GM18511 (cell line): Measurements from ENCODE around the gene ANAPC2.

Source experiments
- ATAC-seq: cut with Tn5 transposase; IDR thresholded peaks from one replicate; pipeline ENCODE4 v1.9.1; 2021; ENCODE audit warnings: mild to moderate bottlenecking, moderate library complexity; ENCODE audit not compliant: unreplicated experiment

The ANAPC2 gene

GRCh38 chr9:137194909-137195308 is 6.5 kb upstream of the ANAPC2 start:
- ATAC-seq, result no peak

- ATAC-seq, result no peak
These were observed 6.0 kb upstream of the ANAPC2 start for GRCh38 chr9:137194388-137194787.

DNA sequence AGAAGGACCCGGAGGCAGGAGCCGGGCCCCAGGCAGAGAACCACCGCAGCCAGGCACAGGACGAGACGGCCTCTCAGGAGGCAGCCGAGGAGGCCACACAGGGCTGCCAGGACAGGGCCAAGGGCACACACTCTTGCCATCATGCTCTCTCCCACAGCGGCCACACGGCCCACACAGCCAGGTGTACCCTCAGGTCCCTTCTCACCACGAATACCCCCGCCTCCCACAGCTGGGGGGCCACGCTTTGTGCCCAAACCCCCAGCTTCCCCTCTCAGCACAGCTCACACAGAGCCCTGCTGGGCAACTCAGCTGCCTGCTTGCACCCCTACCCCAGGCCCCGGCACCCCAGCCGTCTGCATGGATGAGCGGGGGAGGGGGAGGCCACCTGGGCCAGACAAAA is 5.4 kb upstream of the ANAPC2 start:
- ATAC-seq, result no peak

DNA sequence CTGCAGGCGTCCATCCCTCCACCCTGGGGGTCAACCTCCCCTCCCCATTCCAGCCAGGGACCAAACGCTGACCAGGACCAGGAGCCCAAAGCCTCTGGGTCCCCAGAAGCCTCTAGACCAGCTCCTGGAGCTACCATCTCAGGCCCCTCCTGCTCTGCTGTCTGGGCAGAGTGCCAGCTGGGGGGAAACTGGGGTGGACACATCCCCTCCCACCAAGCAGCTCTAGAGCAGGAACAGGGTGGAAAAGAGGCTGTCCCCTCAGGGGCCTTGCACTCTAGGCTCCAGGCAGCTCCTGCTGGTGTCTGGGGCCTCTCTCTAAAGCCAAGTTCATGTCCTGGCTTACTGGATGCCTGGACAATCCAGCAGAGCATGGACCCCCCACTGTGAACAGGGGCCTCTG is 4.5 kb upstream of the ANAPC2 start:
- ATAC-seq, result no peak

DNA sequence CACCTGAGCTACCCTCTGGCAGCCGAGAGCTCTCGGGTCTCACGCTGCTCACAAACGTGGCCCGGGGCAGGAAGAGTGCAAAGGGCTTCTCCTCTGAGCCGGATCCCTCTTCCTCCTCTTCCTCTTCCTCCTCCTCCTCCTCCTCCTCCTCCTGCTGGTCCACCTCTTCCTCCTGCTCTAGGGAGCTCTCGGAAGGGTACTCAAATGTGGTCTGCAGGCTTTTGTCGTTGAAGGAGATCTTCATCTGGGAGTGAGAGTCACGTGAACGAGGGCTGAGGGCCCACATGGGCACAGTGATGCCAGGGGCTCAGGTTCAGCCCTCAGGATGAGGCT is 4.1 kb upstream of the ANAPC2 start:
- no peak for ATAC-seq

- no peak for ATAC-seq
These were observed 3.5 kb upstream of the ANAPC2 start for GRCh38 chr9:137191691-137192447.

DNA sequence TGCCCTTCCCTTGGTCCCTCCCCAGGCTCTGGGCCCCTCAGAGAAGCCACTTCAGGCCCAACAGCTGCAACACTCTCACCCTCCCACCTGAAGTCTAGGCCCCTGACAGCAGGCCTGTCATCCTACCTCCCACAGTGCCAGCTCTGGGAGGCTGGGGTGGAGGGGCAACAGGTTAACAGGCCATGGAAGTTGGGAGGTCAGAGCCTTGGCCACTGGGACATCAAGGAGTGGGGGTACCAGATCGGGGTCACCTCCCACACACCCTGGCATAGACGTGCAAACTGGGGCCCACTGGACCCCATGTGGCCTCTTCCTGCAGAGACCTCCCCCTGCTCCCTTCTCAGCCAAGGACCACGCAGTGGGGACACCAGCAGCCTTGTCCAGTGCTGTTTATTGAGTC is 2.9 kb upstream of the ANAPC2 start:
- ATAC-seq, result no peak

- ATAC-seq, result no peak
These were observed 2.0 kb upstream of the ANAPC2 start for GRCh38 chr9:137190315-137190856.

- ATAC-seq, result no peak
These were observed 1.2 kb upstream of the ANAPC2 start for GRCh38 chr9:137189297-137190295.

GRCh38 chr9:137188086-137188489 is 272 bp downstream of the ANAPC2 start:
- ATAC-seq, result no peak

- no peak for ATAC-seq
These were observed 974 bp downstream of the ANAPC2 start for GRCh38 chr9:137187386-137187785.

- ATAC-seq, result no peak
These were observed 2.0 kb downstream of the ANAPC2 start for GRCh38 chr9:137186385-137186784.

- ATAC-seq, result no peak
These were observed 2.4 kb downstream of the ANAPC2 start for GRCh38 chr9:137185921-137186320.

GRCh38 chr9:137184881-137185660 is 3.3 kb downstream of the ANAPC2 start:
- ATAC-seq, result no peak

DNA sequence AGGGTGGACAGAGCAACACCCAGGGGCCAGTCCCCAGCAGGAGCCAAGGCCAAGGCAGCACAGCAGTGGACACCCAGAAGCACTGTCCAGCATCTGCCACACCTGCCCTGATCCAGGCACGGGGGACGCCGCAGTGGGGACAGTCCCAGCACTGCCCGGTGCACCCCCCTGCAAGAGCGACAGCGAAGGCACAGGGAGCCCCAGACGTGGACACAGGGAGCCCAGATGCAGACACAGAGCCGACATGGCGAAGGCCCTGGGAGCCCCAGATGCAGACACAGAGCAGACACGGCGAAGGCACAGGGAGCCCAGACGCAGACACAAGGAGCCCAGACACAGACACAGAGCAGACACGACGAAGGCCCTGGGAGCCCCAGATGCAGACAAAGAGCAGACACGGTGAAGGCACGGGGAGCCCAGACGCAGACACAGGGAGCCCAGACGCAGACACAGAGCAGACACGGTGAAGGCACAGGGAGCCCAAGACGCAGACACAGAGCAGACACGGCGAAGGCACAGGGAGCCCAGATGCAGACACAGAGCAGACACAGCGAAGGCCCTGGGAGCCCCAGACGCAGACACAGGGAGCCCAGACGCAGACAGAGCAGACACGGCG is 4.3 kb downstream of the ANAPC2 start:
- ATAC-seq, result no peak

- no peak for ATAC-seq
These were observed 5.5 kb downstream of the ANAPC2 start for GRCh38 chr9:137182836-137183235.

DNA sequence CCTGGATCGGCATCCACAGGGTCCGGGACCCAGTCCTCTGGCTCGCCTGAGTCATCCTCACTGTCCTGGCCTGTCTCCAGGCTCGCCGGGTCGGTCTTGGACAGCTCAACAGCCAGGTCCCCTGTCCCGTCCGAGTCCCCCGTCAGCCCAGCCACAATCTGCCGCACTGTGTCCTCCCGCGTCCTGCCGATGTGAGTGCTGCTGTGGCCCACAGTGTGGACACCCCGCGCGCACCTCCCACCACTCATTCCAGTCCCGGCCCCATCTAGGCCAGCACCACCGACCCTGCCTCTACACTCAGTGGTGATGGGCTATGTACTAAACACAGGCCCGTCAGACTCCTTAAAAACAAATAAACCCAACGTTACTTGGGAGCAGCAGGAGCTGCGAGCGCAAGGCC is 6.7 kb downstream of the ANAPC2 start:
- no peak for ATAC-seq

GRCh38 chr9:137180491-137180890 is 7.9 kb downstream of the ANAPC2 start:
- no peak for ATAC-seq

DNA sequence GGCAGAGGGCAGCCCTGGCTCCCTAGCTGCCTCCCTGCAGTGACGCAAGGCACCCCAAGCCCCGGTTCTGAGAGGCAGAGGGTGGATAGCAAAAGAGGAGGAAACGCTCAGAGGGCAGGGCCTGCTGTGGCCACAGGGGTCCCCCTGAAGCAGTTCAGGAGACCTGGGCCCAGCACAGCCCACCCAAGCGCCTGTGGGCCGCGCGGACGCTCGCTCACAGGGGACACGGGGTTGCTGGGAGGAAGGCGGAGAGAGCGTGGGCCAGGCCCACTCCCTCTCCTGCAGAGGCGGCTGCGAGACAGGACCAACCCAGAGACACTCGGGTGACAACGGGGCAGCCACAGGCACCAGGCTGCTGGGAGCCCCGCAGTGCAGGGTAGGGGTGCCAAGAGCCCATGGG is 8.6 kb downstream of the ANAPC2 start:
- no peak for ATAC-seq

DNA sequence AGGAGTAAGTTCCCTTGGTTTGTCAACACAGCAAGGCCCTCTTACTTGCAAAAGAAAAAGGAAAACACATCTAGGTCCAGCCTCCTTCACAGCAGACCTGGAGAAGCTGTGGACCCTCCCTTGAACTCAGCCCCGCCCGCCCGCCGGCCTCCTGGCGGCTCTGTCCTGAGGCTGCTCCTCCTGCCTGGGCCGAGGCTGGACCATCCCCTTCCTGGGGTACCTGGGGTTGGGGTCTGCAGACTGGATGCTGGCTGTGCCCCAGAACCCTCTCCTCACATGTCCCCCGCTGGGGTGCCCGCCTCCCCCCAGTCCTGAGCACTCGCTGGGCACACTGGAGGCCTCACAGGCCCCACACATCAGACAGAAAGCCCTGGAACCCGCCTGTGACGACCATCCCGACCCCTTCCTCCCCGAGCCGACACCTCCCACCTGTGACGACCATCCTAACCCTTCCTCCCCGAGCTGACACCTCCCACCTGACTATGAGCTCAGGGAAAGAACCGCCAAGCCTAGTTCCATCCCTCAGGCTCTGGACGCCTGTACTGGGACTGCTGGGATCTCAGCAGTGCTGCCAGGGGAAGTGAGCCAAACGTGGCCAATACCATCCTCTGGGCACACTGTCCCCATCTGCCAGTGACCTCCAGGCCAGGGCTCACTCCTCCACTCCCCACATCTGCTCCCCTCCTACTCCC is 9.3 kb downstream of the ANAPC2 start:
- no peak for ATAC-seq
